Naive thymus-derived CD4-positive, alpha-beta T cell (primary cell): ENCODE results near the gene PCED1B. TPM values are rescaled to one million over a fixed set of nuclear protein-coding genes. Genes with fewer than 3 reads are reported as not detected.

Experiments
- ATAC-seq: fragments of 150-1000 bp; cut with Tn5 transposase; 2 replicates; pipeline ENCODE4 v1.10.0; 2021; ENCODE audit warnings: mild to moderate bottlenecking, moderate library complexity
- CTCF ChIA-PET: fragments of 350-600 bp; sonication (Branson Sonifier 250); formaldehyde crosslinking; loops from one replicate; lab custom pipeline; 2021; ENCODE audit warnings: antibody characterized with exemption; lab: Charles Lee
- POLR2A ChIA-PET: fragments of 350-600 bp; sonication (Branson Sonifier 250); formaldehyde crosslinking; loops from one replicate; lab custom pipeline; 2021; ENCODE audit warnings: antibody characterized with exemption, inconsistent platforms; lab: Charles Lee
- DNase-seq, 9 donors: peaks; one replicate each; pipeline versions ENCODE4 v3.0.0 to v3.0.0-alpha.2; 2020 to 2022; ENCODE audit warnings: mixed read lengths in 1 of 9
- H3K27ac ChIP-seq: one replicate; pipeline ENCODE4 v1.7.0; 2013; ENCODE audit warnings: mild to moderate bottlenecking, low read depth, low read length, moderate library complexity
- H3K27me3 ChIP-seq, 2 donors: one replicate each; pipeline ENCODE4 v1.7.0; 2013; ENCODE audit warnings: low read length in 2 of 2, mild to moderate bottlenecking in 2 of 2, moderate library complexity in 2 of 2; ENCODE audit not compliant: control insufficient read depth in 2 of 2, insufficient read depth in 2 of 2
- H3K36me3 ChIP-seq, 3 experiments: 1 replicate in 2 of 3; 2 replicates in 1 of 3; pipeline ENCODE4 v1.7.0; 2013; ENCODE audit warnings: low read length in 3 of 3, mild to moderate bottlenecking in 3 of 3, moderate library complexity in 1 of 3; ENCODE audit not compliant: insufficient read depth in 3 of 3, control insufficient read depth in 2 of 3
- H3K4me1 ChIP-seq, 2 donors: one replicate each; pipeline ENCODE4 v1.7.0; 2013; ENCODE audit warnings: low read length in 2 of 2, mild to moderate bottlenecking in 2 of 2, moderate library complexity in 1 of 2; ENCODE audit not compliant: control insufficient read depth in 2 of 2, insufficient read depth in 2 of 2
- H3K4me3 ChIP-seq: 2 replicates; pipeline ENCODE4 v1.7.0; 2013; ENCODE audit warnings: mild to moderate bottlenecking, low read length
- H3K9me3 ChIP-seq, 3 experiments: 1 replicate in 2 of 3; 2 replicates in 1 of 3; pipeline ENCODE4 v1.7.0; 2013; ENCODE audit warnings: low read length in 3 of 3; ENCODE audit not compliant: control insufficient read depth in 2 of 3
- H3K27ac Mint-ChIP-seq, 9 donors: one replicate each; pipeline ENCODE4 v1.8.0; 2020 to 2022; ENCODE audit warnings: mixed read lengths in 9 of 9, mild to moderate bottlenecking in 8 of 9, moderate library complexity in 5 of 9, inconsistent platforms in 2 of 9
- H3K27me3 Mint-ChIP-seq, 5 donors: one replicate each; pipeline ENCODE4 v1.8.0; 2021 to 2022; ENCODE audit warnings: mixed read lengths in 5 of 5, mild to moderate bottlenecking in 1 of 5
- H3K36me3 Mint-ChIP-seq, 5 donors: one replicate each; pipeline ENCODE4 v1.8.0; 2020 to 2022; ENCODE audit warnings: mixed read lengths in 5 of 5, mild to moderate bottlenecking in 3 of 5, inconsistent platforms in 1 of 5
- H3K4me1 Mint-ChIP-seq, 7 donors: one replicate each; pipeline ENCODE4 v1.8.0; 2020 to 2022; ENCODE audit warnings: mixed read lengths in 7 of 7, mild to moderate bottlenecking in 3 of 7, inconsistent platforms in 1 of 7
- H3K4me3 Mint-ChIP-seq, 10 donors: one replicate each; pipeline ENCODE4 v1.8.0; 2020 to 2022; ENCODE audit warnings: mild to moderate bottlenecking in 10 of 10, mixed read lengths in 10 of 10, moderate library complexity in 6 of 10, inconsistent platforms in 2 of 10
- H3K9me3 Mint-ChIP-seq, 11 donors: one replicate each; pipeline ENCODE4 v1.8.0; 2020 to 2022; ENCODE audit warnings: mixed read lengths in 11 of 11, mild to moderate bottlenecking in 4 of 11, inconsistent platforms in 1 of 11, moderate library complexity in 1 of 11
- intact Hi-C, 2 donors: fragments of 100-400 bp; cut with micrococcal nuclease; formaldehyde crosslinking; loops; one replicate each; pipeline ENCODE4 v1.15.1; 2023
- polyA plus RNA-seq, 2 donors: library from polyadenylated mRNA; unstranded; fragments of 300-500 nt; fragmentation: Illumina TruSeq; gene quantifications; one replicate each; pipeline ENCODE4 v1.2.3, GENCODE V29; 2021
- total RNA-seq, 6 experiments: library from RNA in 5 of 6; stranded (reverse) in 5 of 6; gene quantifications; 1 replicate in 5 of 6; 2 replicates in 1 of 6; pipeline ENCODE4 v1.2.3 and lab custom pipeline; 2021 to 2026

PCED1B gene
- total and polyA plus RNA-seq, 7 experiments from 2014 or later = 41.4 to 147 (median 94.3) TPM

GRCh38 chr12:47124451-47124850, 45.0 kb downstream of the PCED1B start:
- Histone ChIP-seq H3K36me3 (no peaks in the 10 kb centered on the region), H3K4me3 (no peak overlapping the region), H3K4me1 (no peaks in the 10 kb centered on the region), H3K9me3 (no peaks in the 10 kb centered on the region), H3K27ac (no peak overlapping the region), H3K27me3 (no peaks in the 10 kb centered on the region)
- H3K36me3 Mint-ChIP-seq = peaks cover 0 to 64% (median 34%) of the 10 kb centered on the region in 5 donors
- no peak overlapping the region for H3K27ac Mint-ChIP-seq
- intact Hi-C loops = loop anchor here in 1 of 2 donors (2.0 kb wide), 1 partner anchor 14 kb away; no protein-coding TSS in a partner anchor
- no peak for ATAC-seq
- no peak overlapping the region for H3K4me3 Mint-ChIP-seq
- H3K4me1 Mint-ChIP-seq = peaks cover 0 to 41% (median 27%) of the 10 kb centered on the region in 7 donors
- ChIA-PET POLR2A (no interaction called here), CTCF (no interaction called here)
- no peaks in the 10 kb centered on the region for H3K27me3 Mint-ChIP-seq
- DNase-seq = no peak
- peaks cover 0 to 2% (median 0%) of the 10 kb centered on the region in 11 donors for H3K9me3 Mint-ChIP-seq

GRCh38 chr12:47126246-47126645, 46.8 kb downstream of the PCED1B start:
- Mint-ChIP-seq H3K9me3 (peaks cover 0 to 2% (median 0%) of the 10 kb centered on the region in 11 donors), H3K27ac (no peak overlapping the region), H3K36me3 (peaks cover 0 to 60% (median 34%) of the 10 kb centered on the region in 5 donors), H3K4me3 (no peak overlapping the region), H3K27me3 (no peaks in the 10 kb centered on the region), H3K4me1 (peaks cover 0 to 40% (median 27%) of the 10 kb centered on the region in 7 donors)
- ChIA-PET POLR2A (no interaction called here), CTCF (no interaction called here)
- no peaks in the 10 kb centered on the region for H3K9me3 ChIP-seq
- no peaks in the 10 kb centered on the region for H3K4me1 ChIP-seq
- no peaks in the 10 kb centered on the region for H3K36me3 ChIP-seq
- intact Hi-C loops = loop anchor here in 1 of 2 donors (5.0 kb wide), 1 partner anchor 44 kb away; no protein-coding TSS in a partner anchor
- ATAC-seq (no peak), DNase-seq (no peak)
- H3K27ac ChIP-seq = no peak overlapping the region
- no peak overlapping the region for H3K4me3 ChIP-seq
- H3K27me3 ChIP-seq = no peaks in the 10 kb centered on the region

GRCh38 chr12:47131011-47131410, 51.6 kb downstream of the PCED1B start:
- Mint-ChIP-seq H3K27me3 (no peaks in the 10 kb centered on the region), H3K4me3 (no peak overlapping the region), H3K27ac (peak overlapping the region in 3 of 9 donors; percentile 7 to 37 (median 28)), H3K36me3 (peaks cover 5 to 65% (median 34%) of the 10 kb centered on the region in 5 donors), H3K9me3 (peaks cover 0 to 2% (median 0%) of the 10 kb centered on the region in 11 donors), H3K4me1 (peaks cover 0 to 28% (median 10%) of the 10 kb centered on the region in 7 donors)
- Histone ChIP-seq H3K9me3 (no peaks in the 10 kb centered on the region), H3K27ac (no peak overlapping the region), H3K4me3 (no peak overlapping the region), H3K36me3 (peaks cover 0 to 6% (median 0%) of the 10 kb centered on the region in 3 experiments), H3K27me3 (no peaks in the 10 kb centered on the region), H3K4me1 (no peaks in the 10 kb centered on the region)
- ATAC-seq = no peak
- ChIA-PET POLR2A (no interaction called here), CTCF (no interaction called here)
- intact Hi-C loops = loop anchor here in 1 of 2 donors (5.0 kb wide), 1 partner anchor 36 kb away; no protein-coding TSS in a partner anchor
- DNase-seq = no peak

- no peaks in the 10 kb centered on the region for H3K9me3 ChIP-seq
- H3K4me3 ChIP-seq = no peak overlapping the region
- H3K4me3 Mint-ChIP-seq = no peak overlapping the region
- ChIA-PET CTCF (no interaction called here), POLR2A (no interaction called here)
- peaks cover 0 to 21% (median 5%) of the 10 kb centered on the region in 7 donors for H3K4me1 Mint-ChIP-seq
- no peak for DNase-seq
- no peaks in the 10 kb centered on the region for H3K27me3 ChIP-seq
- H3K36me3 Mint-ChIP-seq = peaks cover 6 to 57% (median 37%) of the 10 kb centered on the region in 5 donors
- peak overlapping the region in 6 of 9 donors; percentile 7 to 42 (median 33) for H3K27ac Mint-ChIP-seq
- intact Hi-C loops = loop anchor here in 1 of 2 donors (5.0 kb wide), 1 partner anchor 33 kb away; no protein-coding TSS in a partner anchor
- H3K4me1 ChIP-seq = no peaks in the 10 kb centered on the region
- no peak overlapping the region for H3K27ac ChIP-seq
- peaks cover 0 to 6% (median 0%) of the 10 kb centered on the region in 3 experiments for H3K36me3 ChIP-seq
- peaks cover 0 to 2% (median 0%) of the 10 kb centered on the region in 11 donors for H3K9me3 Mint-ChIP-seq
- H3K27me3 Mint-ChIP-seq = no peaks in the 10 kb centered on the region
- ATAC-seq = no peak
These were observed 54.6 kb downstream of the PCED1B start for GRCh38 chr12:47134005-47134404.

GRCh38 chr12:47135578-47135977, 56.2 kb downstream of the PCED1B start:
- H3K9me3 Mint-ChIP-seq = peaks cover 0 to 9% (median 0%) of the 10 kb centered on the region in 11 donors
- ChIA-PET CTCF (no interaction called here), POLR2A (no interaction called here)

GRCh38 chr12:47139000-47139681, 59.7 kb downstream of the PCED1B start:
- DNase-seq (no peak), ATAC-seq (peak; percentile 27)
- peak overlapping the region in 3 of 9 donors; percentile 0 to 13 (median 6) for H3K27ac Mint-ChIP-seq
- H3K9me3 Mint-ChIP-seq = peaks cover 0 to 13% (median 3%) of the 10 kb centered on the region in 11 donors
- intact Hi-C loops = loop anchor here in 1 of 2 donors (2.0 kb wide), 1 partner anchor 14 kb away; no protein-coding TSS in a partner anchor
- Histone ChIP-seq H3K27ac (no peak overlapping the region), H3K36me3 (peaks cover 0 to 15% (median 0%) of the 10 kb centered on the region in 3 experiments), H3K9me3 (no peaks in the 10 kb centered on the region), H3K4me1 (no peaks in the 10 kb centered on the region), H3K4me3 (no peak overlapping the region), H3K27me3 (no peaks in the 10 kb centered on the region)
- H3K4me3 Mint-ChIP-seq = no peak overlapping the region
- H3K4me1 Mint-ChIP-seq = peaks cover 0 to 32% (median 17%) of the 10 kb centered on the region in 7 donors
- H3K27me3 Mint-ChIP-seq = no peaks in the 10 kb centered on the region
- CTCF ChIA-PET = no interaction called here
- POLR2A ChIA-PET = interaction anchor here (0.7 to 0.8 kb wide), 2 partner anchors 53 to 169 kb away, joined by 3 read pairs; no protein-coding TSS in a partner anchor
- peaks cover 14 to 71% (median 54%) of the 10 kb centered on the region in 5 donors for H3K36me3 Mint-ChIP-seq

More at GRCh38 chr12:47135578-47135977, 56.2 kb downstream of the PCED1B start:
- Histone ChIP-seq H3K27ac (no peak overlapping the region), H3K36me3 (peaks cover 0 to 6% (median 0%) of the 10 kb centered on the region in 3 experiments), H3K9me3 (no peaks in the 10 kb centered on the region), H3K4me3 (no peak overlapping the region), H3K27me3 (no peaks in the 10 kb centered on the region), H3K4me1 (no peaks in the 10 kb centered on the region)
- DNase-seq (no peak), ATAC-seq (no peak)
- intact Hi-C loops = no loop called here
- Mint-ChIP-seq H3K4me3 (no peak overlapping the region), H3K36me3 (peaks cover 14 to 69% (median 47%) of the 10 kb centered on the region in 5 donors), H3K27ac (peak overlapping the region in 1 of 9 donors; percentile 84), H3K27me3 (no peaks in the 10 kb centered on the region), H3K4me1 (peaks cover 0 to 27% (median 18%) of the 10 kb centered on the region in 7 donors)
